Measurements from ENCODE around the gene DCAF16. TPM values are rescaled to one million over a fixed set of nuclear protein-coding genes. Genes with fewer than 3 reads are reported as not detected.

The DCAF16 gene
- total RNA-seq, 1 experiment from 2014 or later = 46.2 TPM

GRCh38 chr4:17807446-17807845 lies 3.1 kb downstream of the DCAF16 start:
- H3K9ac ChIP-seq (ENCODE audit: extremely low read depth, insufficient read length, low read length) = no peak overlapping the region
- H3K56ac ChIP-seq (ENCODE audit: insufficient read length, low read depth, low read length) = no peak overlapping the region
- H3K27ac ChIP-seq (ENCODE audit: insufficient read length, low read depth, low read length) = no peak overlapping the region
- Mint-ChIP-seq H3K4me3 (peak overlapping the region; percentile 1 to 73; a peak in 1 of 5 replicates), H3K4me1 (peaks cover 27 to 28% of the 10 kb centered on the region in 2 experiments), H3K27me3 (ENCODE audit: low read depth) (no peaks in the 10 kb centered on the region), H3K9me3 (peaks cover 0 to 6% of the 10 kb centered on the region in 2 experiments; a peak in 1 of 5 replicates), H3K36me3 (ENCODE audit: insufficient read depth in 1 of 3, low read depth in 3 of 3) (peaks cover 40 to 66% (median 40%) of the 10 kb centered on the region in 3 experiments), H3K27ac (no peak overlapping the region; a peak in 1 of 7 replicates)
- H3K4me1 ChIP-seq (ENCODE audit: insufficient read depth, low read length) = peaks cover 2% of the 10 kb centered on the region; the same call in 1 of the 2 replicates
- H3K14ac ChIP-seq (ENCODE audit: insufficient read depth, low read length) = no peak overlapping the region
- no peak overlapping the region for H3K18ac ChIP-seq (ENCODE audit: insufficient read length, low read depth, low read length)
- DNase-seq = no peak
- H2BK120ac ChIP-seq (ENCODE audit: low read depth, low read length, poor library complexity, severe bottlenecking) = no peak overlapping the region
- H3K23ac ChIP-seq (ENCODE audit: insufficient read length, low read depth, low read length) = no peak overlapping the region
- H3T11ph ChIP-seq (ENCODE audit: low read length) = no peak overlapping the region
- H3K27me3 ChIP-seq (ENCODE audit: insufficient read depth, low read length) = no peaks in the 10 kb centered on the region
- no peaks in the 10 kb centered on the region for H3K9me3 ChIP-seq (ENCODE audit: control insufficient read depth, low read depth, low read length)
- H3K79me2 ChIP-seq (ENCODE audit: insufficient read depth, low read length) = peaks cover 29% of the 10 kb centered on the region; the same call in 1 of the 2 replicates
- peaks cover 3% of the 10 kb centered on the region for H3K23me2 ChIP-seq (ENCODE audit: insufficient read length, low read depth, low read length, poor library complexity, severe bottlenecking)
- no peak overlapping the region for H4K5ac ChIP-seq (ENCODE audit: insufficient read length, low read depth, low read length)
- WGBS (ENCODE audit: extremely low coverage, insufficient read length, low lambda C conversion rate) = no CpG with 5 or more reads among the region's 6 CpGs
- no peak overlapping the region for H2AFZ ChIP-seq (ENCODE audit: low read length)
- H2BK20ac ChIP-seq (ENCODE audit: low read depth, low read length, poor library complexity, severe bottlenecking) = no peak overlapping the region
- no peak overlapping the region for H3K4ac ChIP-seq (ENCODE audit: low read depth, low read length)
- H2BK5ac ChIP-seq (ENCODE audit: insufficient read length, low read length) = no peak overlapping the region
- peak overlapping the region; percentile 38 for H3K4me2 ChIP-seq (ENCODE audit: insufficient read depth, insufficient read length, low read length)
- no peak overlapping the region for H4K8ac ChIP-seq (replicated peaks; ENCODE audit: insufficient read length, low read depth, low read length)
- no peak overlapping the region for H2BK15ac ChIP-seq (ENCODE audit: low read depth, low read length)
- H3K79me1 ChIP-seq (ENCODE audit: insufficient read depth, low read depth, low read length, poor library complexity, severe bottlenecking) = no peaks in the 10 kb centered on the region
- H2AK5ac ChIP-seq (ENCODE audit: insufficient read length, low read length) = no peak overlapping the region
- no peak overlapping the region for H2BK12ac ChIP-seq (ENCODE audit: insufficient read length, low read depth, low read length)
- no peak overlapping the region for H4K91ac ChIP-seq (ENCODE audit: insufficient read length, low read depth, low read length)
- TF ChIP-seq, protein P1, sequence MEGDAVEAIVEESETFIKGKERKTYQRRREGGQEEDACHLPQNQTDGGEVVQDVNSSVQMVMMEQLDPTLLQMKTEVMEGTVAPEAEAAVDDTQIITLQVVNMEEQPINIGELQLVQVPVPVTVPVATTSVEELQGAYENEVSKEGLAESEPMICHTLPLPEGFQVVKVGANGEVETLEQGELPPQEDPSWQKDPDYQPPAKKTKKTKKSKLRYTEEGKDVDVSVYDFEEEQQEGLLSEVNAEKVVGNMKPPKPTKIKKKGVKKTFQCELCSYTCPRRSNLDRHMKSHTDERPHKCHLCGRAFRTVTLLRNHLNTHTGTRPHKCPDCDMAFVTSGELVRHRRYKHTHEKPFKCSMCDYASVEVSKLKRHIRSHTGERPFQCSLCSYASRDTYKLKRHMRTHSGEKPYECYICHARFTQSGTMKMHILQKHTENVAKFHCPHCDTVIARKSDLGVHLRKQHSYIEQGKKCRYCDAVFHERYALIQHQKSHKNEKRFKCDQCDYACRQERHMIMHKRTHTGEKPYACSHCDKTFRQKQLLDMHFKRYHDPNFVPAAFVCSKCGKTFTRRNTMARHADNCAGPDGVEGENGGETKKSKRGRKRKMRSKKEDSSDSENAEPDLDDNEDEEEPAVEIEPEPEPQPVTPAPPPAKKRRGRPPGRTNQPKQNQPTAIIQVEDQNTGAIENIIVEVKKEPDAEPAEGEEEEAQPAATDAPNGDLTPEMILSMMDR (conservative IDR thresholded peaks at IDR 0.05) = no peak
- H4K20me1 ChIP-seq (ENCODE audit: control insufficient read depth, insufficient read depth, insufficient read length) = no peaks in the 10 kb centered on the region

Data from H9 (cell line).